ENCODE data around the gene F2R. TPM values are rescaled to one million over a fixed set of nuclear protein-coding genes. Genes with fewer than 3 reads are reported as not detected.

The F2R gene
- total and polyA plus RNA-seq, 12 donors = 6.0 to 60.5 (median 26.8) TPM

GRCh38 chr5:76690704-76691466, 25.0 kb upstream of the F2R start:
- Histone ChIP-seq H3K27ac (peak overlapping the region in 2 of 5 donors; percentile 45 to 53), H3K36me3 (replicated peaks in 1 of 2) (no peaks in the 10 kb centered on the region), H3K9me3 (replicated peaks in 1 of 3) (no peaks in the 10 kb centered on the region), H3K27me3 (no peaks in the 10 kb centered on the region), H3K4me3 (no peak overlapping the region), H3K4me1 (replicated peaks in 1 of 2) (peaks cover 0 to 21% of the 10 kb centered on the region in 2 donors)
- no peak for DNase-seq
- intact Hi-C loops (cut with DNase I) = no loop called here
- TF ChIP-seq CTCF (IDR thresholded peaks at IDR 0.05) (no peak), POLR2A (IDR thresholded peaks at IDR 0.05) (no peak)
- WGBS, 4 donors = 77 to 84% (median 81%) methylated on average over 7 of the region's 7 CpGs

- no peak overlapping the region for H3K4me3 ChIP-seq
- WGBS, 4 donors = 54 to 69% (median 64%) methylated on average over 5 of the region's 5 CpGs
- H3K4me1 ChIP-seq (replicated peaks in 1 of 2) = peaks cover 0 to 21% of the 10 kb centered on the region in 2 donors
- TF ChIP-seq CTCF (IDR thresholded peaks at IDR 0.05) (no peak), POLR2A (IDR thresholded peaks at IDR 0.05) (no peak)
- no peaks in the 10 kb centered on the region for H3K27me3 ChIP-seq
- H3K9me3 ChIP-seq (replicated peaks in 1 of 3) = no peaks in the 10 kb centered on the region
- no peaks in the 10 kb centered on the region for H3K36me3 ChIP-seq (replicated peaks in 1 of 2)
- H3K27ac ChIP-seq = peak overlapping the region in 2 of 5 donors; percentile 45 to 53
- intact Hi-C loops (cut with DNase I) = no loop called here
- DNase-seq = peak in 3 of 7 donors; percentile 19 to 24 (median 23)
Measured at GRCh38 chr5:76691467-76692273, 24.3 kb upstream of the F2R start.

- no peak overlapping the region for H3K4me3 ChIP-seq
- intact Hi-C loops (cut with DNase I) = no loop called here
- WGBS, 4 donors = 95 to 97% (median 96%) methylated on average over 6 of the region's 6 CpGs
- H3K9me3 ChIP-seq (replicated peaks in 1 of 3) = no peaks in the 10 kb centered on the region
- DNase-seq = no peak
- no peak for TF ChIP-seq POLR2A (IDR thresholded peaks at IDR 0.05)
- TF ChIP-seq CTCF (IDR thresholded peaks at IDR 0.05) = no peak
- peaks cover 0 to 21% of the 10 kb centered on the region in 2 donors for H3K4me1 ChIP-seq (replicated peaks in 1 of 2)
- no peaks in the 10 kb centered on the region for H3K36me3 ChIP-seq (replicated peaks in 1 of 2)
- no peaks in the 10 kb centered on the region for H3K27me3 ChIP-seq
- peak overlapping the region in 2 of 5 donors; percentile 27 to 45 for H3K27ac ChIP-seq
Measured at GRCh38 chr5:76692274-76692540, 23.7 kb upstream of the F2R start.

GRCh38 chr5:76692651-76693050, 23.3 kb upstream of the F2R start:
- DNase-seq = no peak
- Histone ChIP-seq H3K4me3 (no peak overlapping the region), H3K9me3 (replicated peaks in 1 of 3) (no peaks in the 10 kb centered on the region), H3K4me1 (replicated peaks in 1 of 2) (peaks cover 0 to 21% of the 10 kb centered on the region in 2 donors), H3K27ac (peak overlapping the region in 1 of 5 donors; percentile 45), H3K27me3 (no peaks in the 10 kb centered on the region), H3K36me3 (replicated peaks in 1 of 2) (no peaks in the 10 kb centered on the region)
- intact Hi-C loops (cut with DNase I) = no loop called here
- TF ChIP-seq CTCF (IDR thresholded peaks at IDR 0.05) (no peak), POLR2A (IDR thresholded peaks at IDR 0.05) (no peak)
- WGBS, 4 donors = 89 to 95% (median 91%) methylated on average over 3 of the region's 3 CpGs
